GM19238 (cell line): ENCODE measurements around the gene DUS2.
"Not testable (repeated sequence)": the region's sequence is repeated elsewhere in the genome, so short reads cannot be mapped to it uniquely, and the experiment has no call there.

Experiments used
- DNase-seq: peaks from one replicate; pipeline ENCODE4 v3.0.0; 2011; ENCODE audit warnings: low spot score; ENCODE audit not compliant: insufficient read length

Gene DUS2

GRCh38 chr16:67998779-67999688 lies 24.1 kb upstream of the DUS2 start, which contains the start of gene DPEP2:
Gene DPEP2 (minus strand): TSS chr16:67999484. CDS start chr16:67993212, 6,272 bp downstream.
- not testable (repeated sequence) for DNase-seq

GRCh38 chr16:67999985-68000384 lies 23.1 kb upstream of the DUS2 start:
- DNase-seq = no peak

- no peak for DNase-seq
Observed at GRCh38 chr16:68000450-68000849, 22.6 kb upstream of the DUS2 start.

- no peak for DNase-seq
Observed at GRCh38 chr16:68003031-68003430, 20.1 kb upstream of the DUS2 start.

- no peak for DNase-seq
Observed at GRCh38 chr16:68005211-68005610, 17.9 kb upstream of the DUS2 start.

GRCh38 chr16:68005786-68006286 lies 17.2 kb upstream of the DUS2 start:
- DNase-seq = no peak

GRCh38 chr16:68009157-68009735 lies 13.8 kb upstream of the DUS2 start:
- DNase-seq = no peak

GRCh38 chr16:68009872-68010271 lies 13.2 kb upstream of the DUS2 start:
- not testable (repeated sequence) for DNase-seq

GRCh38 chr16:68013440-68013839 lies 9.6 kb upstream of the DUS2 start:
- DNase-seq = no peak

- no peak for DNase-seq
Observed at GRCh38 chr16:68015681-68016080, 7.4 kb upstream of the DUS2 start, which contains the start of gene DPEP2NB. Gene DPEP2NB (minus strand): TSS chr16:68015911. CDS start chr16:68015770, 141 bp downstream.

- DNase-seq = no peak
Observed at GRCh38 chr16:68019167-68019680, 3.9 kb upstream of the DUS2 start.

- DNase-seq = no peak
Observed at GRCh38 chr16:68021490-68021889, 1.6 kb upstream of the DUS2 start.

GRCh38 chr16:68022278-68022727 lies 781 bp upstream of the DUS2 start:
- no peak for DNase-seq

GRCh38 chr16:68028996-68029395 lies 5.9 kb downstream of the DUS2 start:
- no peak for DNase-seq

GRCh38 chr16:68030108-68030507 lies 7.0 kb downstream of the DUS2 start:
- DNase-seq = not testable (repeated sequence)

- no peak for DNase-seq
Observed at GRCh38 chr16:68031951-68032350, 8.9 kb downstream of the DUS2 start.

- DNase-seq = no peak
Observed at GRCh38 chr16:68033101-68033500, 10.0 kb downstream of the DUS2 start.

- no peak for DNase-seq
Observed at GRCh38 chr16:68035227-68035626, 12.1 kb downstream of the DUS2 start.

- no peak for DNase-seq
Observed at GRCh38 chr16:68037841-68038597, 14.9 kb downstream of the DUS2 start.

- peak; percentile 74 for DNase-seq
Observed at GRCh38 chr16:68040506-68041288, 17.6 kb downstream of the DUS2 start.
